GM23248 (cell line): ENCODE results near the gene TLCD2.

Source experiments
- EZH2 ChIP-seq: fragments of 200-600 bp; sonication (generic); IDR thresholded peaks from 2 replicates; pipeline ENCODE4 v1.6.1; 2018; ENCODE audit warnings: antibody characterized with exemption, mild to moderate bottlenecking; ENCODE audit not compliant: insufficient read depth, poor library complexity, severe bottlenecking
- EZH2phosphoT487 ChIP-seq: fragments of 200-600 bp; sonication (generic); IDR thresholded peaks from 2 replicates; pipeline ENCODE4 v1.6.1; 2018; ENCODE audit warnings: antibody characterized with exemption, moderate library complexity, mild to moderate bottlenecking, low read depth; ENCODE audit not compliant: insufficient read depth

- no peak for TF ChIP-seq EZH2
- no peak for TF ChIP-seq EZH2phosphoT487
Observed at GRCh38 chr17:1731194-1731506, 21.0 kb upstream of the TLCD2 start.
